NCI-H82 treated with DMSO at 0.1 percent for 48 hours (cell line): ENCODE results near the gene THBD.

Source experiments
- DNase-seq: peaks from one replicate; lab custom pipeline; 2025; ENCODE audit not compliant: unreplicated experiment; lab: John Stamatoyannopoulos, UW

THBD gene

GRCh38 chr20:23085436-23086055 is 36.1 kb upstream of the THBD start:
- DNase-seq, result no peak

- DNase-seq, result no peak
Observed at GRCh38 chr20:23084845-23085365, 35.4 kb upstream of the THBD start.

- DNase-seq, result no peak
Observed at GRCh38 chr20:23084282-23084844, 34.9 kb upstream of the THBD start.

GRCh38 chr20:23083553-23084220 is 34.2 kb upstream of the THBD start:
- DNase-seq, result no peak

- no peak for DNase-seq
Observed at GRCh38 chr20:23082846-23083552, 33.5 kb upstream of the THBD start.

- no peak for DNase-seq
Observed at GRCh38 chr20:23081263-23081819, 31.9 kb upstream of the THBD start.

- DNase-seq, result no peak
Observed at GRCh38 chr20:23080521-23080920, 31.0 kb upstream of the THBD start.

GRCh38 chr20:23079926-23080325 is 30.5 kb upstream of the THBD start:
- DNase-seq, result no peak

GRCh38 chr20:23079016-23079351 is 29.5 kb upstream of the THBD start:
- no peak for DNase-seq

GRCh38 chr20:23078351-23079015 is 29.0 kb upstream of the THBD start:
- DNase-seq, result no peak

- no peak for DNase-seq
Observed at GRCh38 chr20:23077277-23077676, 27.8 kb upstream of the THBD start.

- DNase-seq, result no peak
Observed at GRCh38 chr20:23074052-23074451, 24.6 kb upstream of the THBD start.

GRCh38 chr20:23072892-23073586 is 23.6 kb upstream of the THBD start:
- DNase-seq, result no peak

- DNase-seq, result no peak
Observed at GRCh38 chr20:23071996-23072395, 22.5 kb upstream of the THBD start.

GRCh38 chr20:23071398-23071797 is 21.9 kb upstream of the THBD start:
- no peak for DNase-seq

GRCh38 chr20:23069108-23069507 is 19.6 kb upstream of the THBD start:
- no peak for DNase-seq

- no peak for DNase-seq
Observed at GRCh38 chr20:23068283-23068682, 18.8 kb upstream of the THBD start.

- DNase-seq, result no peak
Observed at GRCh38 chr20:23066772-23067171, 17.3 kb upstream of the THBD start.

GRCh38 chr20:23065266-23066201 is 16.1 kb upstream of the THBD start:
- DNase-seq, result no peak
